SU-DHL-6 (cell line): ENCODE results near the gene LAMA2.

ENCODE experiments used
- EZH2phosphoT487 ChIP-seq: fragments of 200-600 bp; sonication (generic), shearing (Covaris generic); conservative IDR thresholded peaks from 2 replicates; pipeline ENCODE4 v1.6.1; 2018; ENCODE audit warnings: mild to moderate bottlenecking, antibody characterized with exemption, low read length, moderate library complexity, mixed read lengths
- TF ChIP-seq, protein P1 (sequence below): fragments of 200-600 bp; sonication (generic); IDR thresholded peaks from one replicate; pipeline ENCODE4 v1.5.1; 2017; ENCODE audit warnings: antibody characterized with exemption, mild to moderate bottlenecking, low read length, moderate library complexity; ENCODE audit not compliant: insufficient read depth, poor library complexity, severe bottlenecking

DNA sequence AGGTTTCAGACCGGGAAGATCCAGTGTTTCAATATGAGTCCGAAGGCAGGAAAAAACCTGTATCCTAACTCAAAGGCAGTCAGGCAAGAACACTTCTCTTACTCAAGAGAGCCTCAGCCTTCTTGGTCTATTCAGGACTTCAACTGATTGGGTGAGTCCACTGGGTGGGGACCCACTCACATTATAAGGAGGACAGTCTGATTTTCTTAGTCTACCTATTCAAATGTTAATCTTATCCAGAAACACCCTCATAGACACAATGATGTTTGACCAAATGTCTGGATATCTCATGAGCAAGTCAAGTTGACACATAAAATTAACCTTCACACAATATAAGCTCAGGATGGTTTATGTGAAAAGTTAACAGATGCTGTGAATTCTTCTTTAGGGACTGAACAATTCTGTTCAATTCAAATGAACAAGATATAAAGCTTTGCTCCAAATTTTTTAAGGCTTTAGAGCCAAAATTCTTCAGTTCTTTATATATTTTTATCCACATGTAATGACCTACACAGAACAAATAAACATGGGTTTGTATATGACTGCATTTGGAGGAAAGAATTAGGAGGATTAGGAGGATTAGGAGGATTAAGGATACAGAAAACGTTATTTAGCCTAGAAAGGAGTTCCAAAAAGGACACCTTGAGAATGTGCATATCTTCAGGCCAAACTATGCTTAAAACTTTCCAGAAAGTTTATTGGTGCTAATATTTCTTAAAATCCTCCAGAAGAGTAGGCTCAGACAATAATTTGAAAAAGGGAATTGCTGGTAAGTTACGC is 35.3 kb upstream of the LAMA2 start:
- TF ChIP-seq, protein P1, sequence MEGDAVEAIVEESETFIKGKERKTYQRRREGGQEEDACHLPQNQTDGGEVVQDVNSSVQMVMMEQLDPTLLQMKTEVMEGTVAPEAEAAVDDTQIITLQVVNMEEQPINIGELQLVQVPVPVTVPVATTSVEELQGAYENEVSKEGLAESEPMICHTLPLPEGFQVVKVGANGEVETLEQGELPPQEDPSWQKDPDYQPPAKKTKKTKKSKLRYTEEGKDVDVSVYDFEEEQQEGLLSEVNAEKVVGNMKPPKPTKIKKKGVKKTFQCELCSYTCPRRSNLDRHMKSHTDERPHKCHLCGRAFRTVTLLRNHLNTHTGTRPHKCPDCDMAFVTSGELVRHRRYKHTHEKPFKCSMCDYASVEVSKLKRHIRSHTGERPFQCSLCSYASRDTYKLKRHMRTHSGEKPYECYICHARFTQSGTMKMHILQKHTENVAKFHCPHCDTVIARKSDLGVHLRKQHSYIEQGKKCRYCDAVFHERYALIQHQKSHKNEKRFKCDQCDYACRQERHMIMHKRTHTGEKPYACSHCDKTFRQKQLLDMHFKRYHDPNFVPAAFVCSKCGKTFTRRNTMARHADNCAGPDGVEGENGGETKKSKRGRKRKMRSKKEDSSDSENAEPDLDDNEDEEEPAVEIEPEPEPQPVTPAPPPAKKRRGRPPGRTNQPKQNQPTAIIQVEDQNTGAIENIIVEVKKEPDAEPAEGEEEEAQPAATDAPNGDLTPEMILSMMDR: no peak
- no peak for TF ChIP-seq EZH2phosphoT487
